ENCODE results near the gene ZNF808.
"Not testable (repeated sequence)": the region's sequence is repeated elsewhere in the genome, so short reads cannot be mapped to it uniquely, and the experiment has no call there.

DNA sequence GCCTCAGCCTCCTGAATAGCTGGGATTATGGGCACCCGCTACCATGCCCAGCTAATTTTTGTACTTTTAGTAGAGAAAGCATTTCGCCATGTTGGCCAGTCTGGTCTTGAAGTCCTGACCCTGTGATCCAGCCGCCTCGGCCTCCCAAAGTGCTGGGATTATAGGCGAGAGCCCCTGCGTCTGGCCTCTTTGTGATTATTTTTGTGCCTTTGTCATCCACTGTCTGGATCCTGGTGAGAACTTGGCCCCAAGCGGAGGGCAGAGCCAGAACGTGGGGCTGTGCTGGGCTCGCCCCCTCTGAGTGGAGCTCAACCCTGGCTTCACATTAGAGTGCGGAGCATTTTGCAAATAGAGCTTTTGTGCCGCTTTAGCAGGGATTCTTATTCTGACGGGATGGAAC is 26.5 kb upstream of the ZNF808 start:
- TF ChIP-seq, protein P1, sequence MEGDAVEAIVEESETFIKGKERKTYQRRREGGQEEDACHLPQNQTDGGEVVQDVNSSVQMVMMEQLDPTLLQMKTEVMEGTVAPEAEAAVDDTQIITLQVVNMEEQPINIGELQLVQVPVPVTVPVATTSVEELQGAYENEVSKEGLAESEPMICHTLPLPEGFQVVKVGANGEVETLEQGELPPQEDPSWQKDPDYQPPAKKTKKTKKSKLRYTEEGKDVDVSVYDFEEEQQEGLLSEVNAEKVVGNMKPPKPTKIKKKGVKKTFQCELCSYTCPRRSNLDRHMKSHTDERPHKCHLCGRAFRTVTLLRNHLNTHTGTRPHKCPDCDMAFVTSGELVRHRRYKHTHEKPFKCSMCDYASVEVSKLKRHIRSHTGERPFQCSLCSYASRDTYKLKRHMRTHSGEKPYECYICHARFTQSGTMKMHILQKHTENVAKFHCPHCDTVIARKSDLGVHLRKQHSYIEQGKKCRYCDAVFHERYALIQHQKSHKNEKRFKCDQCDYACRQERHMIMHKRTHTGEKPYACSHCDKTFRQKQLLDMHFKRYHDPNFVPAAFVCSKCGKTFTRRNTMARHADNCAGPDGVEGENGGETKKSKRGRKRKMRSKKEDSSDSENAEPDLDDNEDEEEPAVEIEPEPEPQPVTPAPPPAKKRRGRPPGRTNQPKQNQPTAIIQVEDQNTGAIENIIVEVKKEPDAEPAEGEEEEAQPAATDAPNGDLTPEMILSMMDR (IDR thresholded peaks at IDR 0.05; ENCODE audit: poor library complexity), result not testable (repeated sequence)
- TF ChIP-seq EZH2 (IDR thresholded peaks at IDR 0.05; ENCODE audit: borderline replicate concordance); EZH2phosphoT487 (IDR thresholded peaks at IDR 0.05; ENCODE audit: low read depth, severe bottlenecking, unreplicated experiment): not testable (repeated sequence)

Data from hepatocyte (in vitro differentiated cells).